ENCODE measurements around the gene PRIM1. TPM values are rescaled to one million over a fixed set of nuclear protein-coding genes. Genes with fewer than 3 reads are reported as not detected.
"Not testable (repeated sequence)": the region's sequence is repeated elsewhere in the genome, so short reads cannot be mapped to it uniquely, and the experiment has no call there.

PRIM1 gene
- 10 to 100 TPM in 1 of 2 donors, 1 to 10 TPM in 1; 9.0 to 14.5 TPM for total RNA-seq

GRCh38 chr12:56751712-56752598 is at the start of gene PRIM1:
Gene PRIM1, minus strand, starts transcription at chr12:56752323. Its CDS starts 25 bp downstream, at chr12:56752298.
- TF ChIP-seq POLR2AphosphoS5 (IDR thresholded peaks at IDR 0.05) (peak; percentile 76), CTCF (IDR thresholded peaks at IDR 0.05) (peak in 2 of 4 experiments; percentile 48 to 55), POLR2A (IDR thresholded peaks at IDR 0.05) (peak; percentile 48)
- Histone ChIP-seq H3K27me3 (replicated peaks; ENCODE audit: insufficient read depth) (no peaks in the 10 kb centered on the region), H3K27ac (peak within 1 kb of the TSS; percentile 75 to 81), H3K4me1 (replicated peaks) (peaks cover 5% of the 10 kb centered on the region), H3K36me3 (no peaks in the 10 kb centered on the region), H3K4me3 (peak within 1 kb of the TSS; percentile 53 to 67), H3K9me3 (no peaks in the 10 kb centered on the region)
- peak; percentile 71 for DNase-seq (ENCODE audit: low spot score)
- intact Hi-C loops (cut with DNase I), result loop anchor here (10.0 kb wide), 1 partner anchor 313 kb away; no protein-coding TSS in a partner anchor
- WGBS, result under 1% methylated on average over 64 of the region's 64 CpGs

GRCh38 chr12:56800221-56800620 is 48.1 kb upstream of the PRIM1 start:
- intact Hi-C loops (cut with DNase I), result no loop called here
- Histone ChIP-seq H3K9me3 (no peaks in the 10 kb centered on the region), H3K27me3 (replicated peaks; ENCODE audit: insufficient read depth) (no peaks in the 10 kb centered on the region), H3K4me3 (no peak overlapping the region), H3K4me1 (replicated peaks) (no peaks in the 10 kb centered on the region), H3K27ac (no peak overlapping the region), H3K36me3 (no peaks in the 10 kb centered on the region)
- TF ChIP-seq POLR2AphosphoS5 (IDR thresholded peaks at IDR 0.05), result no peak
- no peak for TF ChIP-seq CTCF (IDR thresholded peaks at IDR 0.05)
- no peak for TF ChIP-seq POLR2A (IDR thresholded peaks at IDR 0.05)
- no peak for DNase-seq (ENCODE audit: low spot score)

GRCh38 chr12:56799345-56799744 is 47.2 kb upstream of the PRIM1 start:
- not testable (repeated sequence) for H3K4me3 ChIP-seq; H3K27me3 ChIP-seq (replicated peaks; ENCODE audit: insufficient read depth)
- 84% methylated on average over 6 of the region's 6 CpGs for WGBS

GRCh38 chr12:56795791-56796190 is 43.7 kb upstream of the PRIM1 start:
- H3K36me3 ChIP-seq; H3K4me1 ChIP-seq (replicated peaks); H3K9me3 ChIP-seq; intact Hi-C loops (cut with DNase I); H3K27me3 ChIP-seq (replicated peaks; ENCODE audit: insufficient read depth); DNase-seq (ENCODE audit: low spot score); H3K27ac ChIP-seq; H3K4me3 ChIP-seq: not testable (repeated sequence)
- 97% methylated on average over 22 of the region's 27 CpGs for WGBS

More at GRCh38 chr12:56799345-56799744, 47.2 kb upstream of the PRIM1 start:
- H3K36me3 ChIP-seq; H3K9me3 ChIP-seq; H3K27ac ChIP-seq; intact Hi-C loops (cut with DNase I); H3K4me1 ChIP-seq (replicated peaks); DNase-seq (ENCODE audit: low spot score): not testable (repeated sequence)

- H3K9me3 ChIP-seq; H3K27ac ChIP-seq; H3K4me1 ChIP-seq (replicated peaks); intact Hi-C loops (cut with DNase I); H3K27me3 ChIP-seq (replicated peaks; ENCODE audit: insufficient read depth); H3K36me3 ChIP-seq; H3K4me3 ChIP-seq: not testable (repeated sequence)
- WGBS, result 30% methylated on average over 12 of the region's 13 CpGs
- peak; percentile 13 for DNase-seq (ENCODE audit: low spot score)
Measured at GRCh38 chr12:56795046-56795562, 43.0 kb upstream of the PRIM1 start.

GRCh38 chr12:56793124-56793523 is 41.0 kb upstream of the PRIM1 start:
- H3K4me1 ChIP-seq (replicated peaks); H3K36me3 ChIP-seq; intact Hi-C loops (cut with DNase I); H3K27me3 ChIP-seq (replicated peaks; ENCODE audit: insufficient read depth); H3K27ac ChIP-seq; H3K9me3 ChIP-seq; DNase-seq (ENCODE audit: low spot score); H3K4me3 ChIP-seq: not testable (repeated sequence)
- 94% methylated on average over 7 of the region's 7 CpGs for WGBS

- H3K4me1 ChIP-seq (replicated peaks), result no peaks in the 10 kb centered on the region
- H3K9me3 ChIP-seq, result no peaks in the 10 kb centered on the region
- no peaks in the 10 kb centered on the region for H3K36me3 ChIP-seq
- H3K27me3 ChIP-seq (replicated peaks; ENCODE audit: insufficient read depth), result no peaks in the 10 kb centered on the region
- intact Hi-C loops (cut with DNase I), result no loop called here
- H3K27ac ChIP-seq, result no peak overlapping the region
- WGBS, result 93% methylated on average over 2 of the region's 2 CpGs
- DNase-seq (ENCODE audit: low spot score), result no peak
- no peak for TF ChIP-seq POLR2AphosphoS5 (IDR thresholded peaks at IDR 0.05)
- TF ChIP-seq CTCF (IDR thresholded peaks at IDR 0.05), result no peak
- TF ChIP-seq POLR2A (IDR thresholded peaks at IDR 0.05), result no peak
- H3K4me3 ChIP-seq, result no peak overlapping the region
Measured at GRCh38 chr12:56792678-56793077, 40.6 kb upstream of the PRIM1 start.

- H3K9me3 ChIP-seq; H3K4me1 ChIP-seq (replicated peaks); H3K36me3 ChIP-seq; DNase-seq (ENCODE audit: low spot score); H3K4me3 ChIP-seq; H3K27ac ChIP-seq; H3K27me3 ChIP-seq (replicated peaks; ENCODE audit: insufficient read depth); intact Hi-C loops (cut with DNase I): not testable (repeated sequence)
- WGBS, result 93% methylated on average over 7 of the region's 34 CpGs
Measured at GRCh38 chr12:56789429-56789828, 37.3 kb upstream of the PRIM1 start.

Measured in prostate gland (tissue), 2 donors.